ENCODE results near the gene MAP3K3. TPM values are rescaled to one million over a fixed set of nuclear protein-coding genes. Genes with fewer than 3 reads are reported as not detected.
A peak's percentile ranks its signal among the peaks of the same experiment; 100 is the strongest.

Gene MAP3K3
- total RNA-seq, 1 donor from 2014 or later: 26.2 TPM

DNA sequence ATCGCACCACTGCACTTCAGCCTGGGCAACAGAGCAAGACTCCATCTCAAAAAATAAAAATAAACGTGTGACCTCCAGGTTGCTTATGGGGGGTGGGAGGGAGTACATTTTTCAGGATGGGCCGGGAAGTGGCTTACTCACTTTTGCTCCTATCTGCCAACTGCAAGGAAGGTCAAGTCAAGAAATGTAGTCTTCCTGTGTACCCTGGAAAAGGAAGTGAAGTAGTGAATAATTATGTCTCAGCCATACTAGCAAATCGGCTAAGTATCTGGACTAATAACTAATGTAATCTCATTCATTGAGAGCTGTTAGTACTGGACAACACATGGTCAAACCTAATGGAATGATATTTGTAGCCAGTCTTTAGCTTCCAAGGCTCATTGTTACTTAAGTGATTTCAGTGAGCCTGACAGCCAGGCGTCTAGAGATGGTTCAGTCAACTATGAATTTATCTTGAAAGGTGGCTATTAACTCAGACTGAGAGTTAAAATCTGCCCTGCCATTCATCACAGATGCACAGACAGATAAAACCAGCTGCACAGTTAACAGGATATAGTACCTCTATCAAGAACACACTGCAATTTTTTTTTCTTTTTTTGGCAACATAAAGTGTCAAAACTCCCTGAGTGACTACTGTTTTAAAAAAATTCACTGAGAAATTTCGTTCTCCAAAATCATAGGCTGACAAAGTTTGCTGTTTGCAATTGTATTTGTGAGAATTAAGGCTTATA lies 25.2 kb upstream of the MAP3K3 start:
- Mint-ChIP-seq H3K36me3 (peaks cover 4% of the 10 kb centered on the region), H3K4me3 (no peak overlapping the region), H3K4me1 (ENCODE audit: unreplicated experiment) (peaks cover 14% of the 10 kb centered on the region), H3K9me3 (no peaks in the 10 kb centered on the region), H3K27ac (no peak overlapping the region), H3K27me3 (no peaks in the 10 kb centered on the region)
- TF ChIP-seq, protein P1, sequence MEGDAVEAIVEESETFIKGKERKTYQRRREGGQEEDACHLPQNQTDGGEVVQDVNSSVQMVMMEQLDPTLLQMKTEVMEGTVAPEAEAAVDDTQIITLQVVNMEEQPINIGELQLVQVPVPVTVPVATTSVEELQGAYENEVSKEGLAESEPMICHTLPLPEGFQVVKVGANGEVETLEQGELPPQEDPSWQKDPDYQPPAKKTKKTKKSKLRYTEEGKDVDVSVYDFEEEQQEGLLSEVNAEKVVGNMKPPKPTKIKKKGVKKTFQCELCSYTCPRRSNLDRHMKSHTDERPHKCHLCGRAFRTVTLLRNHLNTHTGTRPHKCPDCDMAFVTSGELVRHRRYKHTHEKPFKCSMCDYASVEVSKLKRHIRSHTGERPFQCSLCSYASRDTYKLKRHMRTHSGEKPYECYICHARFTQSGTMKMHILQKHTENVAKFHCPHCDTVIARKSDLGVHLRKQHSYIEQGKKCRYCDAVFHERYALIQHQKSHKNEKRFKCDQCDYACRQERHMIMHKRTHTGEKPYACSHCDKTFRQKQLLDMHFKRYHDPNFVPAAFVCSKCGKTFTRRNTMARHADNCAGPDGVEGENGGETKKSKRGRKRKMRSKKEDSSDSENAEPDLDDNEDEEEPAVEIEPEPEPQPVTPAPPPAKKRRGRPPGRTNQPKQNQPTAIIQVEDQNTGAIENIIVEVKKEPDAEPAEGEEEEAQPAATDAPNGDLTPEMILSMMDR (conservative IDR thresholded peaks at IDR 0.05): no peak
- DNase-seq (ENCODE audit: extremely low spot score, unreplicated experiment): no peak

DNA sequence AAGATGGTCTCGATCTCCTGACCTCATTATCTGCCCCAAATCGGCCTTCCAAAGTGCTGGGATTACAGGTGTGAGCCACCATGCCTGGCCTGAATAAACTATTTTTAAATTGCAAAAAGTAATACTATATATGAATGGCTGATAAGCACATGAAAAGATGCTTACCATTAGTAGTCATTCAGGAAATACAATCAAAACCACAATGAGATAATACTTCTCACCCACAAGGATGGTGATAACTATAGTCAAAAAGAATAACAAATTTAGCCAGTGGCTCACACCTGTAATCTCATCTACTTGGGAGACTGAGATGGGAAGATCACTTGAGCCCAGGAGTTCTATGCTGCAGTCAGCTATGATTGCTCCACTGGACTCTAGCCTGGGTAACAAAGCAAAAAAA lies 23.9 kb upstream of the MAP3K3 start:
- H3K36me3 Mint-ChIP-seq: peaks cover 4% of the 10 kb centered on the region

DNA sequence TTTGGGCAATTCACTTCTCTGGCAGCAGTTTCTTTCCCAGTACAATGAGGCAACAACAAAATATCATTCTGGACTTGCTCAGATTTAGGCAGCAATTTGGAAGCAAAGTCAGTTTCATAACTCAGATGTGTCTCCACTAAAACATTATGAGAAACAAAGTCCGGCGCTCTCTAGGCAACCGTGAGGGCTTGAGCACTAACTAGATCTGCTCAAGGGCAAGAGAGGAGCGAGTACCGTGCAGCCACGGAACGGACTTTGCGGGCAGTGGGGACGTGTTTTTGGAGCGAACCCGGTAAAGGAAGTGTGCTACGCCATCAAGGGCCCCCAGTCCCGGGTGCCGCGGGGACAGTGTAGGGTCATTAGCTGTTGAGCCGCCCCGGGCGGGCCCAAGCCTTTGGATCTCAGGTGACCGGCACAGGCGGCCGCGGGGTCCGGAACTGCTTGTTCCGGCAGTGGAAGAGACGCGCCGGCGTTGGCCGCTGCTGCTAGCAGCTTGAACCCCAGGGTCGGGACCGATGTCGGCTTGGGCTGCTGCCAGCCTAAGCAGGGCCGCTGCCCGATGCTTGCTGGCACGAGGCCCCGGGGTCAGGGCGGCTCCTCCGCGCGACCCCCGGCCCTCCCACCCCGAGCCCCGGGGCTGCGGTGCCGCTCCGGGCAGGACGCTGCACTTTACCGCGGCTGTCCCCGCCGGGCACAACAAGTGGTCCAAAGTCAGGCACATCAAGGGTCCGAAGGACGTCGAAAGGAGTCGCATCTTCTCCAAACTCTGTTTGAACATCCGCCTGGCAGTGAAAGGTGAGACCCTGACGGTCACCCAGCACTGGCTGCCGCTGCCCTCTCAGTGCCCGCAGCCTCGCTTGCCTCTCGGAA lies 21.4 kb upstream of the MAP3K3 start, which contains the start of gene TACO1:
TSS of gene TACO1 (plus strand) at position 327 of the 870 bp plus-strand sequence. CDS start at position 516, 189 bp downstream.
- H3K36me3 Mint-ChIP-seq: peaks cover 10% of the 10 kb centered on the region
- TF ChIP-seq, protein P1 (conservative IDR thresholded peaks at IDR 0.05): no peak
- H3K4me3 Mint-ChIP-seq: peak within 1 kb of the TSS; percentile 98
- H3K27ac Mint-ChIP-seq: peak within 1 kb of the TSS; percentile 89
- no peaks in the 10 kb centered on the region for H3K27me3 Mint-ChIP-seq
- H3K4me1 Mint-ChIP-seq (ENCODE audit: unreplicated experiment): peaks cover 14% of the 10 kb centered on the region
- peak; percentile 86 for DNase-seq (ENCODE audit: extremely low spot score, unreplicated experiment)
- H3K9me3 Mint-ChIP-seq: no peaks in the 10 kb centered on the region

More for the DNA sequence above, 23.9 kb upstream of the MAP3K3 start:
- TF ChIP-seq, protein P1 (conservative IDR thresholded peaks at IDR 0.05): no peak
- H3K27me3 Mint-ChIP-seq: no peaks in the 10 kb centered on the region
- no peaks in the 10 kb centered on the region for H3K9me3 Mint-ChIP-seq
- no peak overlapping the region for H3K27ac Mint-ChIP-seq
- no peak overlapping the region for H3K4me3 Mint-ChIP-seq
- peaks cover 14% of the 10 kb centered on the region for H3K4me1 Mint-ChIP-seq (ENCODE audit: unreplicated experiment)
- DNase-seq (ENCODE audit: extremely low spot score, unreplicated experiment): no peak

DNA sequence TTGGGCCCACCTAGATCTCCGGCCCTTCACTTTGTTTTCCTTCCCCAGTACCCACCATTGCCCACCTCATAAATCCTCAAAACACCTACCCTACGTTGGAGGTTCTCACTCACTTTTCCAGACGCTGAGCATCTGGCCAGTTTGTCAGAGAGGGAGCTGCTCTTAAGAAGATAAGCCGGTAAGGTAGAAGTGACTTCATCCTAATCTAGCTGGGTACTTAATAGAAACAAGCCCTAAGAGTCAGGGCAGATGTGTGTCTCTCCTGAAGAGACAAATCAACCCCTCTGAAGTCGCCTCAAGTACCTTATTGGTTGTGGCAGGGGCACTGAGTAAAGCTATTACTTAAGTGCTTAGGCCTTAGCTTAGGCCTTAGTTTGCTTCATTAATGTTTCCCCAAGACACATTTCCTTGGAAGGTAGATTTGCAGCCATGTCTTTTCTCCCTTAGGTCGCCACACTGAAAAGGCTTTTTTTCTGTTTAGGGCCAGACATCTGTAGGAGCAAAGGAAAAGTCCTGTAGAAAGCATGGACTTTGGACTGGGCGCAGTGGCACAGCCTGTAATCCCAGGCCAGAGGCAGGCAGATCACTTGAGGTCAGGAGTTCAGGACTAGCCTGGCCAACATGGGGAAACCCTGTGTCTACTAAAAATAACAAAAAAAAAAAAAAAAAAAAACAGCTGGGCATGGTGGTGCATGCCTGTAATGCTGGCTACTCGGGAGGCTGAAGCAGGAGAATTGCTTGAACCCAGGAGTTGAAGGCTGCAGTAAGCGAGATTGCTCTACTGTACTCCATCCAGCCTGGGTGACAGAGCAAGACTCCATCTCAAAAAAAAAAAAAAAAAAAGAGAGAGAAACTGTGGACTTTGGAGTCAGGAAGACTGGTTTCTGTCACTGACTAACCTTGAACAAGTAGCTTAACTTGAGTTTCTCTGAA lies 20.5 kb upstream of the MAP3K3 start:
- H3K9me3 Mint-ChIP-seq: no peaks in the 10 kb centered on the region

More for the DNA sequence above, 20.5 kb upstream of the MAP3K3 start:
- Mint-ChIP-seq H3K27me3 (no peaks in the 10 kb centered on the region), H3K27ac (peak overlapping the region; percentile 89), H3K36me3 (peaks cover 11% of the 10 kb centered on the region), H3K4me3 (peak overlapping the region; percentile 98), H3K4me1 (ENCODE audit: unreplicated experiment) (peaks cover 14% of the 10 kb centered on the region)
- TF ChIP-seq, protein P1 (conservative IDR thresholded peaks at IDR 0.05): no peak
- no peak for DNase-seq (ENCODE audit: extremely low spot score, unreplicated experiment)

Measured in type B pancreatic cell (in vitro differentiated cells).